ENCODE measurements around the gene FAM240B. TPM values are rescaled to one million over a fixed set of nuclear protein-coding genes. Genes with fewer than 3 reads are reported as not detected.

Gene FAM240B
- total and polyA plus RNA-seq, 2 of the 4 experiments (the other 2 are of a cell fraction), result not detected

- H3K79me1 ChIP-seq (ENCODE audit: low read depth in 1 of 2, low read length in 2 of 2), result no peaks in the 10 kb centered on the region
- H4K5ac ChIP-seq (ENCODE audit: low read depth, low read length), result no peak overlapping the region
- no peak overlapping the region for H2AFZ ChIP-seq (replicated peaks; ENCODE audit: low read length, poor library complexity)
- no peak overlapping the region for H2AK5ac ChIP-seq (ENCODE audit: low read depth, low read length)
- H3K36me3 ChIP-seq (ENCODE audit: control insufficient read depth, insufficient read depth, low read length), result no peaks in the 10 kb centered on the region
- in situ Hi-C loops (cut with MboI; ENCODE audit: low sequenced_read_pairs), result no loop called here
- no TSS peak for BruUV-seq (replicated peaks)
- H3K23ac ChIP-seq (ENCODE audit: low read depth, low read length), result no peak overlapping the region
- no peaks in the 10 kb centered on the region for H4K20me1 ChIP-seq (ENCODE audit: insufficient read depth, low read length)
- dilution Hi-C loops (cut with HindIII; ENCODE audit: low sequenced_read_pairs, unreplicated experiment), result no loop called here
- TF ChIP-seq MAFK (IDR thresholded peaks at IDR 0.05; ENCODE audit: low read depth, low read length) (no peak), CHD1 (IDR thresholded peaks at IDR 0.05; ENCODE audit: low read depth, low read length) (no peak), BHLHE40 (IDR thresholded peaks at IDR 0.05; ENCODE audit: low read depth, low read length) (no peak), RCOR1 (IDR thresholded peaks at IDR 0.05; ENCODE audit: insufficient replicate concordance, low read length) (no peak), RAD21 (IDR thresholded peaks at IDR 0.05; ENCODE audit: low read length) (no peak), MXI1 (IDR thresholded peaks at IDR 0.05; ENCODE audit: borderline replicate concordance, low read depth, low read length) (no peak), CTCF (conservative IDR thresholded peaks at IDR 0.05; ENCODE audit: low read depth, low read length) (no peak), MAZ (IDR thresholded peaks at IDR 0.05; ENCODE audit: borderline replicate concordance, low read depth, low read length) (no peak), CEBPB (IDR thresholded peaks at IDR 0.05; ENCODE audit: low read depth, low read length) (no peak)
- DNase-seq (no peak), ATAC-seq (ENCODE audit: low read depth) (no peak)
- intact Hi-C loops (cut with micrococcal nuclease), result no loop called here
- WGBS, 2 experiments (ENCODE audit: extremely low coverage in 2 of 2, insufficient read length in 1 of 2), result no CpG with 5 or more reads among the region's 5 CpGs
- no peak overlapping the region for H2BK15ac ChIP-seq (ENCODE audit: low read depth, low read length)
- H3K4me1 ChIP-seq (ENCODE audit: control insufficient read depth, insufficient read depth, low read length), result no peaks in the 10 kb centered on the region
- H4K8ac ChIP-seq (ENCODE audit: low read depth in 2 of 2, low read length in 2 of 2), result no peak overlapping the region
- no peak overlapping the region for H3K56ac ChIP-seq (ENCODE audit: extremely low read depth, insufficient read depth, low read length)
- H2AK9ac ChIP-seq (replicated peaks; ENCODE audit: low read depth, low read length, poor library complexity), result no peak overlapping the region
- H3K9me1 ChIP-seq (ENCODE audit: insufficient read depth, low read length), result no peaks in the 10 kb centered on the region
- H3K27me3 ChIP-seq (ENCODE audit: control insufficient read depth, insufficient read depth, low read length), result peaks cover 2% of the 10 kb centered on the region
- no peak overlapping the region for H3K14ac ChIP-seq (replicated peaks; ENCODE audit: low read depth, low read length)
- H3K18ac ChIP-seq (ENCODE audit: low read depth, low read length), result no peak overlapping the region
- H3K9ac ChIP-seq (ENCODE audit: low read depth, low read length), result no peak overlapping the region
- H4K91ac ChIP-seq (ENCODE audit: insufficient read depth, low read depth, low read length), result no peak overlapping the region
- no peak overlapping the region for H3K4ac ChIP-seq (ENCODE audit: low read depth, low read length)
- H3K9me3 ChIP-seq (ENCODE audit: control insufficient read depth, insufficient read depth, low read length), result no peaks in the 10 kb centered on the region
- no peak overlapping the region for H3K4me3 ChIP-seq (ENCODE audit: insufficient read depth, low read depth, low read length)
- H3K27ac ChIP-seq (ENCODE audit: insufficient read depth, low read length), result no peak overlapping the region
- ChIA-PET POLR2A (ENCODE audit: unreplicated experiment) (no interaction called here), CTCF (interaction anchor here (0.6 to 1.9 kb wide), 2 partner anchors 10 to 52 kb away, joined by 3 to 6 read pairs; partner anchors contain the start of gene ANKRD18A)
- no peak overlapping the region for H2BK20ac ChIP-seq (ENCODE audit: low read depth, low read length)
- H2BK5ac ChIP-seq (ENCODE audit: low read depth, low read length, poor library complexity, severe bottlenecking), result no peak overlapping the region
- no peak overlapping the region for H2BK120ac ChIP-seq (ENCODE audit: low read depth, low read length)
- no peak overlapping the region for H3K4me2 ChIP-seq (ENCODE audit: low read depth, low read length)
Measured at GRCh38 chr9:38671748-38672147, 48.2 kb downstream of the FAM240B start.
